Globus pallidus (tissue), 1 donor: ENCODE data around the gene WWC2.

Source experiments
- DNase-seq: peaks from one replicate; pipeline ENCODE4 v3.0.0-alpha.2; 2015; ENCODE audit warnings: low spot score

WWC2 gene

DNA sequence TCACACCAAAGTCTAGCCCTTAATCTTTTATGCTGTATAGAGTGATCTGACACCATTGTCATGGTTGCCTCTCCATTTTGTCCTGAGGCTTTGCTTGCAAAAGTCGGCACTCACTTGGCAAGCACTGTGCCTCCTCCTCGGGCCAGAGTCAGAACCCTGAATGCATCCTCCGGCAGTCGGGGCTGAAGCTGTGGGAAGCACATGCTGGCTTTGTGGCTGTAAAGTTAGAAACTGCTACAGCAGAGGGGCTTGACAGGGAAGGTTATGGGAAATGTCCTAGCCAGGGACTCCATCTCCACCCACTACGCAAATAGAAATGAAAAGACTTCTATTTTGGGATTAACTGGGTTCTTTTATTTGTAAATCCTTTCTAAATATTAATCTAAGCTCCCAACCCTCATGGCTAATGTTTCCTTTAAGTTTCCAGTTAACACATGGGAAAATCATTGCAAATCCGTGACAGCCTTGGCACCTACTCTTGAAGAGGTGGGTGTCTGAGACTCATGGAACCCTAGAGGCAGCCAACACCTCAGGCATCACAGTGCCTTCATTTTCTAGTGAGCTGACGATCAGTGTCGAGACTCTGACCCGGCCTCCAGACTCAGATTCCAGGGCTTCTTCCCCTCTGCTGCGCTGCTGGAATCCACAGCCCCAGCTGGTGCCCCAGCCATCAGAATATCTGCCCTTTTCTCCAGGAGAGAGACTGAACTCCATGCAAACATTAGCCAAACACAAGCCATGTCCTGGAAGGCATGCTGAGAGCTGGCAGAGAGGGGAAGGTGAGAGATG lies 231.1 kb downstream of the WWC2 start:
- DNase-seq: no peak

DNA sequence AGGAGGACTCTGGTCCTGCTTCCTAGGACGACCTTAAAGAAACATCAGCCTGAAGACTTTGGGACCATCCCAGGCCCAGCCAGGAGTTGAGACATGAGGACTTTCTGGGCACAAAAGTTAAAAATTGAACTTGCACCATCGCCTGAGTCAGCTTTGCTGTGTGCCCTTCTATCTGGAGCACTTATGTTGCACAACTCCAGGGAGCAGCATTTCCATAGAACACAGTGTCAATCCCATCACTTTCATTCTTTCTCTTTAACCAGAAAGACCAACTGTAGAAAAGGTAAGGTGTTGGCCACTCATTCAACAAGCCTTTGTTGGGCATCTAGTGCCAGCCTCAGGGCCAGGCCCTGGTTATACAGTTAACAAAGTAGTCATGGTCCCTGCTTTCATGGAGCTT lies 231.8 kb downstream of the WWC2 start:
- DNase-seq: no peak

DNA sequence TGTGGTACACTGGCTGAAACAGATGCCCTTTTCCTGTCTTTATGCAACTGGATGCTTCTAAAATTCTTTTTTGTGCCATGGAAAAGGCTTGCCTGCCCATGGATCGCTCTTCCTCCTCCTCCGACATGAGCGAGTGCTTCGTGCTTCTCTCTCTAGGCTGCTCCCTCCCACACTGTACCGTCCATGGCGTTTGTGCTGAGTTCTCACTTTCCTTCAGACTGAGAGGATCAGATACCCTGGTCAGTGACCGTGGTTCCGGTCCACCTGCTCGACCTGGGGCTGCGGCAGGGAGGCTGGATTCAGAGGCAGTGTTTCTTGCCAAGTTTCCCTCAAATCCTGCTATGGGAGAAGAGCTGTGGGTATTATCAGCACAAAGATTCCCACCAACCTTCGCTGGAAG lies 233.4 kb downstream of the WWC2 start:
- no peak for DNase-seq

DNA sequence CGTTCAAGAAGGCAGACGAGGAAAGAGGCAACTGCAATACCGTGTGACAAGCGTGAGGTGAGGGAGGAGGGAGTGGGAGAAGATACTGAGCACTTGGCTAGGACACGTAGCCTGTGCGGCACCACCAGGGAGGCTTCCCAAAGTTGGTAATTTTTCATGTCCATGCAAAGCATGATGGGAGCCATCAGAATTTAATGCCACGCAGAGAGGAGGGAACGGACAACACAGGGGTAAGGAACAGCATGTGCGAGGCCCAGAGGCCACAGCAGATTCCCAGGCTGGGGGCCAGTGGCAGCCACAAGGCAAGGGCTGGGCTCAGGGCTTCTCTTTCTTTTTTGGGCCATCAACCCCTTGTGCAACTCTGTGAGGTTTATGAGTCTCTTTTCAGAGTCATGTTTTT lies 234.1 kb downstream of the WWC2 start:
- no peak for DNase-seq

DNA sequence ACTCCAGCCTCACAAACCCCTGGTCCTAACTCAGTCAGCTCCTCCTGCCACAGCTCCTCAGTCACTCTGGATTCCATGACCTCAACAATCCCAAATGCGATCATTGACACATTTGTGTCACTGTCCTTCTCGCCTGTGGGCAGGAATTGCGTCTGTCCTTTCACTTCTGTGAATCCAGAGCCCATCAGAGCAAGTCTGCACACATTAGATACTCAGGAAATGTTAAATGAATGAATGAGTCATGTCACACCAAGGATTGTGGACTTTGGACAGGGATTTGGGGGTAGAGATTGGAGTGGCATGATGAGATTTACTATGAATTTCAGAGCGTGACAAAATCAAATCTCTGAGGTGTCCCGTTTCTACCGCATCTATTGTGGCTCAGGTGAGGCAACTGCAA lies 234.9 kb downstream of the WWC2 start:
- no peak for DNase-seq

DNA sequence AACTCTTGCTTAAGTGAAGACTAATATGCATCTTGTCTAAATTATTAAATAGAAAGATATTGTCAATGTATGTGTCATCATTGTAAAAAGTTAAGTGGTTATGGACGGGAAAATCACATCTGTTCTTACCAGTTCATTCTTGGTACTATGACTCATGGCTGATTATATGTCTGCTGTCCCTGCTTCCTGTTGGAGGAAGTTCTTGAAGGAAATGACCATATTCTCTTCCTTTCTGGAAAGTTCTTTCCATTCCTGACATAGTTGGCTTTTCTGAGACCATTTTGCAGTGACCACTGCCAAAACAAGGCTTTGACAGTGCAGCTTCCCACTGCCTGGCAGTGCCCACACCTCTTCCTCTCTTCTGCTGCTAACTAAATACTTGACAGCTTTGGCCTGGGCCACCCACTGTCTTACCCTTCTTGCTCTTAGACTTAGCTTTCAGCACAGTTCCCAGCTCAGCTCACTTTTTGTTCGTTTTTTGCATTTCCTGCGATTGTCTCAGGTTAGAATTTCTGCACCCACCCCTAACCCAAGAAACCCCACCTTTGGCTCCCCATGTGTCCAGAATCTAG lies 236.4 kb downstream of the WWC2 start:
- DNase-seq: no peak

DNA sequence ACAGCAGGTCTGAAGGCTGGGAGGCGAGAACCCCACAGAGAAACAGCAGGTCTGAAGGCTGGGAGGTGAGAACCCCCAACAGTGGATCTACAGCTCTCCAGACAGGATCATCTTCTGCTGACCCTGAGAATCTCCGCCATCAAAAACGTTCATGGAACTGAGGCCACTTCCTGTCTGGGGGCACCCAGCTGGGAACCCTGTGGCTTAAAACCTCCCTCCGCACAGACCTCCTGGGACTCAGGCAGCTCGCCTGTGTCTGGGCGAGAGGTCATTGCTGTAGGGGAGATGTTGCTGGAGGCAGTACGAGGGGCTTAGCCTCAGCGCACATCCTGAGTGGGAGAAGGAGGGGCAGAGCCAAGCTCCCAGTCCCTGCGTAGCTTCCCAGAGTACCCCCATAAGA lies 238.3 kb downstream of the WWC2 start:
- no peak for DNase-seq

DNA sequence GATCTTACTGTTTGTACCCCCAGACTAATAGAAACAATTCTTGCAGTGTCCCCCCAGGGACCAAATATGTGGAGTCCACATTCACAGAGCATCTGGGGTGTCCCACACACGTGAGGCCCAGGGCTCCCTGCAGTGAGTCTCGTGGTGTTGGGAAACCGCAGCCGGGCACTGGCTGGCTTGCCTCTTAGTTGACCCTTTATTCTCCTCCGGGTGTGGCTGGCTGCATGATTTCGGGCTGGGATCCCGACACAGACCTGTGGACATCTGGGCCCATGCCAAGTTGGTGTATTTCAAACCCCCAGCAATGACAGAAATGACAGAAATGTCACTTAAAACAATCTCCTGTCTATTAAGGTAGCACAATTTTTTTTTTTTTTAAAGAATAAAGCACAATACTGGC lies 238.8 kb downstream of the WWC2 start:
- no peak for DNase-seq

DNA sequence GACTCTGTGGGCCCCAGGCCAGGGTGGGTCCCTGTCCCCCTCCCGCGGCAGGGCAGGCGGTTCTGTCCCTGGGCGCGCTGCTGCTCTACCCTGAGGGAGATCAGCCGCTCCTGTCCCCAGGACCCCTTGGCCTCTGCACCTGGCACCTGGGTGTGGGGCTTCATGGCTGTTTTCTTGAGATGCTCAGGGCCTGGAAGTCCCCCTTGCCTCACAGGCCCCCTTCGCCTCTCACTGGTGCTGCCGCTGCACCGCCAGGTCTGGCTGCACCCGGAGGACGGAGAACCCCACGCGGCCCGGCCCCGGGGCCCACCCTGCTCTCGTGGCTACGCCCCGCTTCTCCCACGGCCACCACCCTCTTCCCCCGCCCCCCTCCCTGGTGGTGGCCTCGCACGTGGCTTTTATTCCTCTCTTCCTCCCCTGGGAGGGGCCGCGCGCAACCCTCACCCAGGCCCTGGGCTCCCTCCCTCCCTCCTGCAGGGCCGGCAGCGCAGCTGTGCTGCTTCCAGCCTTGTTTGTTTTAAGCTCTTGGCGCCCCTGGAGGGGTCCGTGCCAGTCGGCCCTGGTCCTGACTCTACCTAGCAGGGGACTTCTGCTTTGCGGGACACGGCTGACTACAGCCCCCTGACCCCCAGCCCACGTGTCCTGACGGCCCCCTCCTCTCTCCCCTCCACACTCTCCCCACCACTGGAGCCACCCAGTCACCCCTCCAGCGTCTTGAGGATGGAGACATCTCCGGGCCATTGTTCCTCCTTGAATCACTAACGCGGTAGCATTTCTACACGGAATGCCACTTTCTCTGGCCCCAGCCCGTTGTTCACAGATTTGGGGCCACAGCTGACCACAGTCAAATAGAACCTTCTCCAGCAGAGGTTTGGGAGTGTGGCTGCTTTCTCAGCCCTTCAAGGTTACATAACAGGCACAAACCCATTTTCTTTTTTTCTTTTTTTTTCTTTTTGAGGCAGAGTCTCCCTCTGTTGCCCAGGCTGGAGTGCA lies 243.8 kb downstream of the WWC2 start:
- DNase-seq: no peak

DNA sequence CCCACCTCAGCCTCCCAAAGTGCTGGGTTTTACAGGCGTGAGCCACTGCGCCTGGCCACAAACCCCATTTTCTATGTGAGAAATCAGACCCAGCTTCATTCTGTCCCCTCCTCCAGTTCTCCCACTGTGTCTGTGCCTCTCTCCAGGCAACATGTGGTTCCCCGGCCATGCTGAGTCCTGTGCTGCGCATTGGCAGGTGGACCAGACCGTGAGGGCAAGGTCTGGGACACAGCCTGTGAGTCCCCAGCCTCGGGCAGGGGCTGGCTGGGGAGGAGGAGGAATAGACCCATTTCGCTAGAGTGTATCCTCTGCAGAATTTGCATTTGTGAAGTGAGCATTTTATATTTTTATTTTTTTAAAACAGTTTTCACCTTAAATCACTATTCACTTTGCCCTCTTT lies 244.7 kb downstream of the WWC2 start:
- no peak for DNase-seq

DNA sequence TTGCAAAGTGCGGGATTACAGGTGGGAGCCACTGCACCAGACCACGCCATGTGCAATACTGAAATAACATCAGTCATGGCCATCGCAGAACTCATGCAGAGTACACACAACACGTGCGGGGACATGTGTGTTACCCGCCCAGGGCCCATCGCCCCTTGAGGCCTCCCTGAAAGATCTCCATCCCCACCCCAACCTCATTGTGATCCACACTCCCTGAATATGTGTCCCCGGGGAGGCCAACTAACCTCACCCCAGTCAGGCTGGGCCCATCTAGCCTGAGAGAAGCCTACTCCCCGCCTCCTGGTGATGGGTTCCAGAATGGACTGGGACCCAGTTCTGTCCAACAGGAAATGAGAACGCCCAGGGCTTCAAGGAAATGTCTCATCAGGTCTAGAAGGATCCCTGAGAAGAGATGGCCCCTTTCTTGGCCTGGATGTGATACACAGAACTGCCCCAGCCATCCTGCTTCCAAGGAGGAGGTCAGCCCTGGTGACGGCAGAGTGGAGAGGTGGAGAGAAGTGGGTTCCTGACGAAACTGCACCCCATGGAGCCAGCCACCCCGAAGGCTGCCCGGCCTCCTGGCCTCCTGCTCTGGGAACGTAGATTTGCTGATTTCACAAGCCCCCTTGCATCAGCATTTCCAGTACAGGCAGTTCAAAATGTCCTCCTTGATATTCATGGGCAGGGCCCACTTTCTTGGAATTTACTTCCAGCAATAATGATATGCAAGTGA lies 245.6 kb downstream of the WWC2 start:
- DNase-seq: no peak

DNA sequence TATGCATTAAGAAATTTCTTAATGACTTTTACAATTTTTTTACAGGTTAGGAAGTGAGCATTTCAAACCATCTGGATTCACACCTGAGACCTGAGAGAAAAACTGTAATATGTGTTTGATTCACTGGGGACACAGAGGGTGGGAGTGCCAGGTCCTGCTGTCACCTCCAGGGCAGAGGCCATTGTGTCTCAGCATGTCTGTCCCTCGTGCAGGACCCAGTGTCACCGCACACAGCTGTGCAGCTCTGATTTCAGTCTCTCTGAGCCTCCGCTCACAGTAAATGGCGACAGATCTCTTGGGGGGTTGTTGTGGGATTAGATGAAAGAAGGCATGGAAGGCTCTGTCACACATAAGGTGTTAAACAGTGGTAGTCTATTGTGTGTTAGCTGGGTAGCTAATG lies 246.2 kb downstream of the WWC2 start:
- DNase-seq: no peak

DNA sequence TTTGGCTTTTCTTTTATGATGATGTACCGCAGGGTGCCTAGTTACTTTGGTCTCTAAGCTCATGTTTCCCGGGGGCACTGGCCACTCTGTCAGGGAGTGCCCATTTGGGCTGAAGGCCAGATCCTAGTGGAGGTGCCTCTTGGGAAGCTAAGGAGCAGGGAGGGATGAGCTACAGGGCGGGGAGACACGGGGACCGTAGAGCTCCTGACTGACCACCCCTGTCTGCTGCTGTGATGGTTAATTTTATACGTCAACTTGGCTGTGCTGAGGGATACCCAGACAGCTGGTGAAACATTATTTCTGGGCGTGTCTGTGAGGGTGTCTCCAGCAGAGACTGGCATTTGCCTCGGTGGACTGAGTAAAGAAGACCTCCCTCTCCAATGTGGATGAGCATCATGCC lies 248.1 kb downstream of the WWC2 start:
- no peak for DNase-seq

DNA sequence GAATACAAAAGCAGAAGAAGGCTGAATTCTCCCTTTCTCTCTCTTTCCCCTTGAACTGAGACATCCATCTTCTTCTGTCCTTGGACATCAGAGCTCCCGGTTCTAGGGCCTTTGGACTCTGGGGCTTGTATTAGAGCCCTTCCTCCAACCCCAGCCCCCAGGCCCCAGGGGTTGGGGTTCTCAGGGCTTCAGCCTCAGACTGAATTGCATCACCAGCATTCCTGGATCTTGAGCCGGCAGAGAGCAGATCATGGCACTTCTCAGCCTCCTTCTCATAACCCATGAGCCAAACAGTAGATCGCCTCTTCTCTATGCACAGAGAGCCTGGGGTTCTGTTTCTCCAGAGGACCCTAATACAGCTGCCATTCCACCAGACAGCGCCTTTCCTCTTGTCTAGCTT lies 248.5 kb downstream of the WWC2 start:
- no peak for DNase-seq

DNA sequence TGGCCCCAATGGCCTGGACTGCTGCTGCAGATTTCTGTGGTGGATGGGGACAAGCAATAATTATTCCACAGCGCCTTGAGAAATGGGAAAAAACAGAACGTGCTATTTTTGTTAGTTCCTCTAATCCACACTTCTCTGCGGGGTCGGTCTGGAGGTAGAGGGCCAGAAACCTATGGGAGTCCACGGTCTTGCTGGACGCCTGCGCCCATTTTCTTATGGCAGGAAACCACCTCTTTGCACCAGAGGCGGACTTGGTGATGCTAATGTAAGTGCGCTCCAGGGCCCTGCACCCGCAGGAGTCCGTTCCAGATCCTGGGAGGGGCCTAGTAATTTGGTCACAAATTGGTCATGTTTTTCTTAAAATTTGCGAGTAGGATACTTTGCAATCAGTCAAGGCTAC lies 249.1 kb downstream of the WWC2 start:
- DNase-seq: no peak

DNA sequence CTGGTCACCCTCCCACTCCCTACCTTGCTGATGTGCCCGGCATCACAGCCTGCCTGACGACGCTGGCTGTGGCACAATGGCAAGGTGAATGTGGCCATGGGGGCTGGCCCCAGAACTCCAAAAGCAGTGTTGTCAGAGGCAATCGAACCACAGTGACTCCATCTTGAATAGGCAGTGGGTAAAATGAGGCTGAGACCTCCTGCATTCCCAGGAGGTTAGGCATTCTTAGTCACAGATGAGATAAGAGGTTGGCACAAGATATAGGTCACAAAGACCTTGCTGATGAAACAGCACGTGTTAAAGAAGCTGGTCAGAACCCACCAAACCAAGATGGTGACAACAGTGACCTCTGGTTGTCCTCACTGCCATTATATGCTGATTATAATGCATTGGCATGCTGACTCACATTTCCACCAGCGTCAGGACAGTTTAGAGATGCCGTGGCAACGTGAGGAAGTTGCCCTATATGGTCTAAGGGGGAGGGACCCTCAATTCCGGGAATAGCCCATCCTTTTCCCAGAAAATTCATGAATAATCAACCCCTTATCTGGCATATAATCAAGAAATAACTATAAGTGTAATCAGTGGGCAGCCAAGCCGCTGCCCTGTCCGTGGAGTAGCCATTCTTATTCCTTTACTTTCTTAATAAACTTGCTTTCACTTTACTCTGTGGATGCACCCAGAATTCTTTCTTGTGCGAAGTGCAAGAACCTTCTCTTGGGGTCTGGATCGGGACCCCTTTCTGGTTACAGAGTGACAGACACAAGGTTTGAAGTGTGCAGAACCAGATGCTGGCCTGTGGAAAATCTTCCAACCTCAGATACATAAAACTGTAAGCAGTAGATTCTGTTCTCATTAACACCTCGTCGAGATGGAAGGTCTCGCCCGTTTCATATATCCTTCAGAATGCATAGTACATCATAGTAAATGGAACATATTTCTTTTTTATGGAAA lies 249.9 kb downstream of the WWC2 start:
- no peak for DNase-seq

DNA sequence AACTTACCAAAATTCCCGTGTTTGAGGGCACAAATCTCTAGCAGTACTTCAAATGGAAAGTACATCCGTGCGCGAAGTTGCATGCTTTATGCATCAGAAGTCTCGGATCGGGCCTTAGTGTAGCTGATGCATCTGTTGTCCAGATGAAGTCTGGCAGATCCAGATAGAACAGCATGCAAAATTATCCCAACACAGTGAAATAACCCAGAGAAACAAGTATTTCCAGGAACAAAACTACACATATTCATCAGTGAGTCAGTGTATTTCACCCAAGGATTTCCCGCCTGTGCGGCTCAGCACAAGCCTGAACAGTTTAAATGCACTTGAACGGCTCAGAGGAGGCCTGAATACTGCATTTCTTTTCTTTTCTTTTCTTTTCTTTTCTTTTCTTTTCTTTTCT lies 250.6 kb downstream of the WWC2 start:
- no peak for DNase-seq

DNA sequence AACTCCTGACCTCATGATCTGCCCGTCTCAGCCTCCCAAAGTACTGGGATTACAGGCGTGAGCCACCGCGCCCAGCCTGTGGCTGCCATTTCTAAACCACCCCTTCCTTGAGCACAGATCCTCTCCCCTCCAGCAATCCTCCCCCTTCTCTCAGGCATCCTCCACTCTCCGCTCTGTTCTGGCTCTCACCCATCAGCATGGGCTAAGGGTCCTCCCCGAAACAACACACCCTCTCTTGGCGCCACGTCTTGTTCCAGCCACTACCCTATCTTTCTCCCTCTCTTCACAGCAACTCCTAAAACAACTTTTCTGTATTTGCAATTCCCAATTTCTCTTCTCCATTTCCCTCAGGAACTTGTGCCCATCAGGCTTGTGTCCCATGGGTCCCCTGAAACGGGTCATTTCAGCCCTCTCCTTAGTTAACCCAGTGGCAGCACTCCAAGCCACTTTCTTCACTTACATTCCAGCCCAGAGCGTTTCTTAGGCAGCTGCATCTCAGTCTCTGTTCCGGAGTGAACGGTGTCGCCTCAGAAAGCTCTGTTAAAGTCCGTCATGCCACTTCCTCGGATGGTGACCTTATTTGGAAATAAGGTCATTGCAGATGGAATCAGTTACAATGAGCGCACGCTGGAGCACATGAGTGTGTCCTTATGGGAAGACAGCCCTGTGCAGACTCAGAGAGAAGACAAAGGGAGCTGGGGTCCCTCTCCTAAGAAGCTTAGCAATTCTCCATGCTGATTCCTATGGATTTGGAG lies 251.4 kb downstream of the WWC2 start:
- no peak for DNase-seq

DNA sequence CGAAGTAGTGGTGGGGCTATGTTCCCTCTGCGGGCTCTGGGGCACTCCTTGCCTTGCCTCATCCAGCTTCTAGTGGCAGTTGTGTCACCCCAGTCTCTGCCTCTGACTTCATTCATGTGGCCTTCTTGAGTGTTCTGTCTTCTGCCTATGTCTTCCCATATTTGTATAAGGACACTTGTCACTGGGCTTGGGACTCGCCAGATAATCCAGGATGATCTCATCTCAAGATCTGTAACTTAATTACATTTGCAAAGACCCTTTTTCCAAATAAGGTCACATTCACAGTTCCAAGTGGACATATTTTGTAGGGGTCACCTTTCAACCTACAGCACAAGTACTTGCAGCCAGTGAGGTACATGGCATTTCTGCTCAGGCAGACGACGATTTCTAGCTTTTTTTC lies 253.5 kb downstream of the WWC2 start:
- no peak for DNase-seq

DNA sequence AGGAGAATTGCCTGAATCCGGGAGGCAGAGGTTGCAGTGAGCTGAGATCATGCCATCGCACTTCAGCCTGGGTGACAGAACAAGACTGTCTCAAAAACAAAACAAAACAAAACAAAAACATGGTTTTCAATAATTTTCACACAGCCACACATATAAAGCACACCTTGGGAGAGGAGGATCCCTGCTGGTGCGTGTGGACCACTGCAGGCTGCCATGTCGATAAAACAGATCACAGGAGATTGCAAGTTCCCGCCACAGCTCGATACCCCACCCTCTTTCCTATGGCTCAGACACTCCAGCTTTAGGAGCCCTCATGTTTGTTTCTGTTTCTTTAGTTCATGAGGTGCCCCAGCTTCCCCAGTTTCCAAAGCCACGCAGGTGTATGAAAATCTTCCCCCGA lies 254.5 kb downstream of the WWC2 start:
- DNase-seq: no peak
